GM20431 (cell line): ENCODE measurements around the gene NTF4.

Experiments
- in situ Hi-C: fragments of 300-500 bp; cut with MseI, MboI; formaldehyde crosslinking; loops from one replicate; pipeline ENCODE4 v1.15.0; 2020; ENCODE audit warnings: low sequenced_read_pairs; ENCODE audit not compliant: unreplicated experiment

Gene NTF4

GRCh38 chr19:49064768-49065611 lies at the start of gene NTF4:
Gene NTF4, minus strand, starts transcription at chr19:49064818. Its CDS starts 2,821 bp downstream, at chr19:49061997.
- in situ Hi-C loops: no loop called here

- in situ Hi-C loops: no loop called here
These were observed 49.4 kb upstream of the NTF4 start, which contains the start of gene LIN7B for GRCh38 chr19:49113762-49114629. Gene LIN7B, plus strand, starts transcription at chr19:49114370. Its CDS starts 35 bp downstream, at chr19:49114405.

GRCh38 chr19:49111218-49111998 lies 46.8 kb upstream of the NTF4 start:
- in situ Hi-C loops: no loop called here

- in situ Hi-C loops: no loop called here
These were observed 45.9 kb upstream of the NTF4 start for GRCh38 chr19:49110567-49110966.

- in situ Hi-C loops: no loop called here
These were observed 45.1 kb upstream of the NTF4 start for GRCh38 chr19:49109569-49110233.

- in situ Hi-C loops: no loop called here
These were observed 44.4 kb upstream of the NTF4 start for GRCh38 chr19:49109051-49109450.

- in situ Hi-C loops: no loop called here
These were observed 43.2 kb upstream of the NTF4 start for GRCh38 chr19:49107625-49108459.

- in situ Hi-C loops: no loop called here
These were observed 42.1 kb upstream of the NTF4 start for GRCh38 chr19:49106648-49107135.

GRCh38 chr19:49104229-49104864 lies 39.7 kb upstream of the NTF4 start:
- in situ Hi-C loops: no loop called here

GRCh38 chr19:49103331-49104085 lies 38.9 kb upstream of the NTF4 start:
- in situ Hi-C loops: no loop called here

- in situ Hi-C loops: no loop called here
These were observed 37.7 kb upstream of the NTF4 start for GRCh38 chr19:49102303-49102702.

- in situ Hi-C loops: no loop called here
These were observed 36.5 kb upstream of the NTF4 start for GRCh38 chr19:49101160-49101559.

- in situ Hi-C loops: no loop called here
These were observed 34.2 kb upstream of the NTF4 start for GRCh38 chr19:49098795-49099194.

- in situ Hi-C loops: no loop called here
These were observed 33.1 kb upstream of the NTF4 start for GRCh38 chr19:49097453-49098288.

- in situ Hi-C loops: no loop called here
These were observed 30.2 kb upstream of the NTF4 start for GRCh38 chr19:49094505-49095482.

- in situ Hi-C loops: no loop called here
These were observed 28.1 kb upstream of the NTF4 start for GRCh38 chr19:49092686-49093085.
